ENCODE results near the gene ARHGAP15.

- no peak for TF ChIP-seq CTCF (conservative IDR thresholded peaks at IDR 0.05; ENCODE audit: low read depth in 2 of 2)
- no peak for TF ChIP-seq CREB1 (CRISPR knock-in tag; IDR thresholded peaks at IDR 0.05; ENCODE audit: low read depth)
- TF ChIP-seq REST (IDR thresholded peaks at IDR 0.05; ENCODE audit: unreplicated experiment), result no peak
- no peak for TF ChIP-seq EZH2 (IDR thresholded peaks at IDR 0.05; ENCODE audit: low read depth, unreplicated experiment)
- TF ChIP-seq ZNF331 (CRISPR knock-in tag; IDR thresholded peaks at IDR 0.05; ENCODE audit: low read depth), result no peak
- no peak for TF ChIP-seq JUNB (IDR thresholded peaks at IDR 0.05; ENCODE audit: unreplicated experiment)
- TF ChIP-seq EZH2phosphoT487 (IDR thresholded peaks at IDR 0.05; ENCODE audit: unreplicated experiment), result no peak
Observed at GRCh38 chr2:143604566-143604959, 475.3 kb downstream of the ARHGAP15 start.

Measured in GM23338 (cell line).